Measurements from ENCODE around the gene MAP7D2.

- TF ChIP-seq EZH2 (IDR thresholded peaks at IDR 0.05; ENCODE audit: borderline replicate concordance), result no peak
- TF ChIP-seq CTCF (IDR thresholded peaks at IDR 0.05; ENCODE audit: poor library complexity), result no peak
- TF ChIP-seq EZH2phosphoT487 (IDR thresholded peaks at IDR 0.05; ENCODE audit: low read depth, severe bottlenecking, unreplicated experiment), result no peak
Measured at GRCh38 chrX:20011608-20012007, 105.1 kb downstream of the MAP7D2 start.

All from hepatocyte (in vitro differentiated cells).